ENCODE measurements around the gene ATP2B2. TPM values are rescaled to one million over a fixed set of nuclear protein-coding genes. Genes with fewer than 3 reads are reported as not detected.

The ATP2B2 gene
- total RNA-seq, 4 donors from 2014 or later = 0.86 to 2.2 (median 1.0) TPM; not detected in 1

DNA sequence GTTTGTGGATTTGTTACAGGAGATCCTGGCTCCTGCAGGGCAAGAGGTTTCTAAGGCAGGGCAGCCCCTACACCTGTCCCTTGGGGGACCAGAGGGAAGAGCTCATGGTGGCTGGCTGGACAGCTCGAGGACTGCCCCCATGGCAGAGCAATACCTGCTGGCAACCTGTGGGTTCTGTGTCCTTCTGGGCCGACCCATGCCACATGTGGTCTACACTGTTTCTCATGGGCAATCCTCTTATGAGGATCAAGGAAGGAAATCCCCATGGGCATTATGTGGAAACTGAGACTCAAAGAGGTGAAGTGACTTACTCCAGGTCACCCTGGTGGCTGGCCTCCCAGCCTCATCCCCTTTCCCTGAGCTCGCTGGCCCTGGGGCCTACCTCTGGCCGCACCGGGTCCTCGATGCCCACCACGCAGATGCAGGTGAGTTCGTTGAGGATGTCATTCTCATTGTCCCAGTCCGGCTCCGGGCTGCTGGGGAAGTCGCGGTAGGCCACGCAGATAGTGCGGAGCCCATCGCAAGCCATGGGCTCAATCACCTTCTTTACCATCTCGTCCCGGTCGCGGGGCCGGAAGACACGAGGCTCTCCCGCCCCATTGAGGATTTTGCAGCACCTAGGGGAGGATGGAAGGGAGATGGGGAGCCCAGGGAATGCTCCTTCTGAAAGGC lies 146.9 kb downstream of the ATP2B2 start:
- Histone ChIP-seq H3K4me3 (no peak overlapping the region), H3K27me3 (no peaks in the 10 kb centered on the region), H3K27ac (no peak overlapping the region), H3K36me3 (no peaks in the 10 kb centered on the region), H3K4me1 (peaks cover 5% of the 10 kb centered on the region), H3K9me3 (no peaks in the 10 kb centered on the region)
- no peak for DNase-seq (ENCODE audit: low spot score in 2 of 2)
- TF ChIP-seq EP300 (IDR thresholded peaks at IDR 0.05) (no peak), POLR2A (IDR thresholded peaks at IDR 0.05) (no peak), POLR2AphosphoS5 (IDR thresholded peaks at IDR 0.05) (no peak), CTCF (IDR thresholded peaks at IDR 0.05) (no peak)
- 95% methylated on average over 4 of the region's 22 CpGs for WGBS

DNA sequence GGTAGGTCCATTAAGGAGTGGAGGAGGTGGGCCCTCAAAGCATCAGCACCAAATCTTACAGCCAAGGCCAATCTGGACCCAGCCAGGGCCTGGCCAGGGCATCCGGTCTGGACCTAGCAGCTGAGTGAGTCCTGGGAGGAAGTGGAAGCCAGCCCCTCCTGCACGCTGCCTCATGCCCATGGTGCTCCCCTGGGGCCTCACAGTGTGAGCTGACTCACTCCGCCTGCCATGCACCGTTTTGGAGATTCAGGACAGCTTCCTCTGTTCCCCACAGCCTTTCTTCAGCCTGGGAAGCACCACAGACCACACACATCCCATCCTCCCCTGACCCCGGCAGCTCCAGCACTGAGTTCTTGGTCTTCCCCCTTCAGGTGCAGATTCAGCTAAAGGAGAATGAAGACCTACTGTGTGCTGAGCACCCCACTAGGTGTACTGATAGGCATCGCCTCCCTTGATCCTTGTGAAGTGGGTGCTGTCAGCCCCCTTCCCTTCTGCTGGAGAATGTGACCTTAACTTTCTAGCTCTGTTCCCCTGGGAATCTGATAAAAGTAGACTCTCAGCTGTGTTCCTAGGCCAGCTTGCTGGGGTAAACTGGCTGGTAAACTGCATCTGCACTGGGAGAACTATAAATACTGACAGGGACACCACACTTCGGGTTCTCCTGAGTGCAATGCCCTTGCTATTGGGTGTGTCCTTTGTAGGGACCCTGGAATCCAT lies 147.6 kb downstream of the ATP2B2 start:
- DNase-seq (ENCODE audit: low spot score in 2 of 2) = no peak
- Histone ChIP-seq H3K4me1 (peaks cover 5% of the 10 kb centered on the region), H3K9me3 (no peaks in the 10 kb centered on the region), H3K4me3 (no peak overlapping the region), H3K27me3 (no peaks in the 10 kb centered on the region), H3K27ac (no peak overlapping the region), H3K36me3 (no peaks in the 10 kb centered on the region)
- TF ChIP-seq POLR2AphosphoS5 (IDR thresholded peaks at IDR 0.05) (no peak), CTCF (IDR thresholded peaks at IDR 0.05) (no peak), EP300 (IDR thresholded peaks at IDR 0.05) (no peak), POLR2A (IDR thresholded peaks at IDR 0.05) (no peak)
- 68% methylated on average over 6 of the region's 7 CpGs for WGBS

GRCh38 chr3:10357095-10357494 lies 148.3 kb downstream of the ATP2B2 start:
- Histone ChIP-seq H3K36me3 (no peaks in the 10 kb centered on the region), H3K4me1 (peaks cover 5% of the 10 kb centered on the region), H3K27ac (no peak overlapping the region), H3K9me3 (no peaks in the 10 kb centered on the region), H3K27me3 (no peaks in the 10 kb centered on the region), H3K4me3 (no peak overlapping the region)
- no peak for DNase-seq (ENCODE audit: low spot score in 2 of 2)
- WGBS = 95% methylated on average over 3 of the region's 6 CpGs
- TF ChIP-seq CTCF (IDR thresholded peaks at IDR 0.05) (no peak), POLR2AphosphoS5 (IDR thresholded peaks at IDR 0.05) (no peak), EP300 (IDR thresholded peaks at IDR 0.05) (no peak)

DNA sequence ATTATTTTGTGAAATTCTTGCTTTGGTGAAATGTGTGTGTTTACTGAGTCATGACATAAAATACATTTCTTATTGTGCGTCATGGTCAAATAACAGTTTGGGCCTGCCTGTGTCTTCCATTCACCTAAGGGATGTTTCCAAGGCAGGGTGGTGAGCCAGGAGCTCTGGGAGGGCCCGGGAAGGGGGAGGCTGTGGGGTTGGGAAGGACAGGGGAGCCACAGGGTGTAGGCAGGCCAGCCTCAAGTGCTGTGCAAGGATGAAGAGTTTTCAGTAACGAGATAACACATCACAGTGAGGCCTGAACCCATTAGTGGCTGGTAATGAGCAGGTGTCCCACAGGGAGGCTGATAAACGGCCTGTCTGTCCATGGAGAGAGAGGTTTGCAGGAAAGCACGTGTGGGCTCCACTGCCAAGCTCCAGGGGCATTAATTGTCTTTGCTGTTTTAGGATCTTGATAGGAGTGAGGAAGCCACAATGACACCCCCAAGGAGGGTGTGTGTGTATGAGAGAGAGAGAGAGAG lies 148.9 kb downstream of the ATP2B2 start:
- 71% methylated on average over 5 of the region's 5 CpGs for WGBS

DNA sequence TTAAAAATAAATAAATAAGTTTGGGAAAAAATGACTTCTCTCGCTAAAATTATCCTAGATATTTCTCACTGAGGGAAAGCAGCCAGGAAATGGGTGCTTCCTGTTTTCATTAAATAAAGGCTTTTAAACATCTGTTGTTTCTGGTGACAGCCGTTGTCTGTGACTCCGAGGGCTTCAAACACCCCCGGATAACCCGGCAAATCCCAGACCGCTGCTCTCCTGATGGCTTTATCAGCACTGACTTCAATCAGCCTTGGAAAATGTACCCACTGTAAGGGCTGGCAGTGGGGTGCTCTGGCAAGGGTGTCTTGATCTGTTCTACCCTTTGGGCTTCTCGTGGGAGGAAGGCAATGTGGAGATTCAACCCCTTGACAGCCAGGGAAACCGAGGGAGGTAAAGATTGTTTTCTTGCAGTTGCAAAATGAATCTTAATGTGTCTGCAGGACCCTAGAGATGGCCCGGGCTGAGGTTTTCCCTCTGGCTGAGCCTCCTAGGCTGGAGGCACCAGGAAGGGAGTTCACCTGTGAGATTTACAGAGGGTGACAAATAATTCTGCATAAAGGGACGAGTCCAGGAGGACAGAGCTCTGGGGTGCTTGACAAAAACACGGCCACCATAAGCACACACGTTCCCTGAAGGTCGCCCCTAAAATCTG lies 150.9 kb downstream of the ATP2B2 start:
- Histone ChIP-seq H3K27ac (no peak overlapping the region), H3K9me3 (no peaks in the 10 kb centered on the region), H3K4me1 (peaks cover 5% of the 10 kb centered on the region), H3K27me3 (no peaks in the 10 kb centered on the region), H3K4me3 (no peak overlapping the region), H3K36me3 (no peaks in the 10 kb centered on the region)
- WGBS = 56% methylated on average over 13 of the region's 13 CpGs
- no peak for DNase-seq (ENCODE audit: low spot score in 2 of 2)
- TF ChIP-seq POLR2A (IDR thresholded peaks at IDR 0.05) (no peak), POLR2AphosphoS5 (IDR thresholded peaks at IDR 0.05) (no peak), EP300 (IDR thresholded peaks at IDR 0.05) (no peak), CTCF (IDR thresholded peaks at IDR 0.05) (no peak)

More for the DNA sequence above, 148.9 kb downstream of the ATP2B2 start:
- H3K36me3 ChIP-seq = no peaks in the 10 kb centered on the region
- no peak for DNase-seq (ENCODE audit: low spot score in 2 of 2)
- H3K27me3 ChIP-seq = no peaks in the 10 kb centered on the region
- no peaks in the 10 kb centered on the region for H3K9me3 ChIP-seq
- H3K4me3 ChIP-seq = no peak overlapping the region
- TF ChIP-seq EP300 (IDR thresholded peaks at IDR 0.05) = no peak
- no peak overlapping the region for H3K27ac ChIP-seq
- peaks cover 5% of the 10 kb centered on the region for H3K4me1 ChIP-seq
